MCF 10A (cell line): ENCODE measurements around the gene RGS17. TPM values are rescaled to one million over a fixed set of nuclear protein-coding genes. Genes with fewer than 3 reads are reported as not detected.
"Not testable (repeated sequence)": the region's sequence is repeated elsewhere in the genome, so short reads cannot be mapped to it uniquely, and the experiment has no call there.

Source experiments
- BruUV-seq: library from RNA; stranded (reverse); fragments of 400-500 nt; replicated peaks from 2 replicates; lab custom pipeline; 2021; lab: Mats Ljungman, UMichigan
- CTCF ChIA-PET: fragments of 300-600 bp; sonication (Branson Sonifier 250); formaldehyde crosslinking; extraction: SDS; loops from one replicate; lab custom pipeline; 2021; ENCODE audit warnings: antibody characterized with exemption, inconsistent platforms; lab: Yijun Ruan, JAX
- POLR2A ChIA-PET: fragments of 300-600, 350-650 bp; sonication (Branson Sonifier 250); formaldehyde crosslinking; extraction: SDS; loops from one replicate; lab custom pipeline; 2020; ENCODE audit warnings: antibody characterized with exemption, inconsistent platforms; lab: Yijun Ruan, JAX
- DNase-seq: peaks from one replicate; pipeline ENCODE4 v3.0.0-alpha.2; 2018; ENCODE audit not compliant: unreplicated experiment
- H3K27ac Mint-ChIP-seq: one replicate; pipeline ENCODE4 v1.8.0; 2022; ENCODE audit warnings: mild to moderate bottlenecking, low read depth, mixed read lengths; ENCODE audit not compliant: unreplicated experiment
- H3K27me3 Mint-ChIP-seq: one replicate; pipeline ENCODE4 v1.8.0; 2022; ENCODE audit warnings: mixed read lengths; ENCODE audit not compliant: insufficient read depth, unreplicated experiment
- H3K36me3 Mint-ChIP-seq: one replicate; pipeline ENCODE4 v1.8.0; 2022; ENCODE audit warnings: mild to moderate bottlenecking, moderate library complexity, mixed read lengths; ENCODE audit not compliant: insufficient read depth, unreplicated experiment
- H3K4me1 Mint-ChIP-seq: one replicate; pipeline ENCODE4 v1.8.0; 2022; ENCODE audit warnings: mixed read lengths; ENCODE audit not compliant: insufficient read depth, unreplicated experiment
- H3K4me3 Mint-ChIP-seq: one replicate; pipeline ENCODE4 v1.8.0; 2022; ENCODE audit warnings: mild to moderate bottlenecking, moderate library complexity, mixed read lengths; ENCODE audit not compliant: unreplicated experiment
- H3K9me3 Mint-ChIP-seq: one replicate; pipeline ENCODE4 v1.8.0; 2022; ENCODE audit warnings: mixed read lengths; ENCODE audit not compliant: unreplicated experiment
- CTCF ChIP-seq: fragments of 200-600 bp; IDR thresholded peaks from one replicate; pipeline ENCODE4 v1.8.0; 2022; ENCODE audit warnings: antibody characterized with exemption, mild to moderate bottlenecking; ENCODE audit not compliant: unreplicated experiment
- intact Hi-C: fragments of 100-400 bp; cut with micrococcal nuclease; formaldehyde crosslinking; loops from 2 replicates; pipeline ENCODE4 v1.14.1; 2022
- total RNA-seq: library from RNA; stranded (reverse); gene quantifications from 2 replicates; pipeline ENCODE4 v1.2.3, GENCODE V29; 2022

Gene RGS17
- total RNA-seq, 1 experiment from 2014 or later, result 2.5 TPM

GRCh38 chr6:153117986-153118879 lies 12.8 kb downstream of the RGS17 start:
- TF ChIP-seq CTCF, result no peak
- peak; percentile 83 for DNase-seq
- ChIA-PET POLR2A (interaction anchor here (0.6 to 1.6 kb wide), 5 partner anchors 10 to 1177 kb away, joined by 3 to 4 read pairs (median 3); no protein-coding TSS in a partner anchor), CTCF (interaction anchor here (0.6 to 0.9 kb wide), 2 partner anchors 10 to 28 kb away, joined by 3 to 4 read pairs; no protein-coding TSS in a partner anchor)
- Mint-ChIP-seq H3K36me3 (no peaks in the 10 kb centered on the region), H3K4me1 (peaks cover 24% of the 10 kb centered on the region), H3K9me3 (peaks cover 10% of the 10 kb centered on the region), H3K27ac (peak overlapping the region; percentile 52), H3K27me3 (no peaks in the 10 kb centered on the region), H3K4me3 (no peak overlapping the region)
- intact Hi-C loops, result loop anchor here (2.0 kb wide), 1 partner anchor 21 kb away; no protein-coding TSS in a partner anchor
- BruUV-seq, result no TSS peak

- H3K27me3 Mint-ChIP-seq, DNase-seq, H3K4me3 Mint-ChIP-seq, BruUV-seq, H3K27ac Mint-ChIP-seq, intact Hi-C loops, H3K36me3 Mint-ChIP-seq: not testable (repeated sequence)
- POLR2A ChIA-PET, result interaction anchor here (0.6 kb wide), 1 partner anchor 1067 kb away, joined by 3 read pairs; no protein-coding TSS in a partner anchor
- Mint-ChIP-seq H3K4me1 (peaks cover 16% of the 10 kb centered on the region), H3K9me3 (peaks cover 16% of the 10 kb centered on the region)
- CTCF ChIA-PET, result interaction anchor here (1.2 kb wide), 1 partner anchor 72 kb away, joined by 3 read pairs; no protein-coding TSS in a partner anchor
Measured at GRCh38 chr6:153111082-153111481, 20.0 kb downstream of the RGS17 start.

GRCh38 chr6:153110612-153111011 lies 20.5 kb downstream of the RGS17 start:
- H3K27me3 Mint-ChIP-seq, H3K27ac Mint-ChIP-seq, H3K36me3 Mint-ChIP-seq, DNase-seq, intact Hi-C loops, H3K4me3 Mint-ChIP-seq, BruUV-seq: not testable (repeated sequence)
- Mint-ChIP-seq H3K4me1 (peaks cover 16% of the 10 kb centered on the region), H3K9me3 (peaks cover 16% of the 10 kb centered on the region)
- ChIA-PET POLR2A (interaction anchor here (0.6 to 0.8 kb wide), 2 partner anchors 14 to 1067 kb away, joined by 3 to 5 read pairs; no protein-coding TSS in a partner anchor), CTCF (interaction anchor here (0.8 to 1.2 kb wide), 3 partner anchors 71 to 202 kb away, joined by 3 to 4 read pairs (median 3); no protein-coding TSS in a partner anchor)

GRCh38 chr6:153108315-153108714 lies 22.8 kb downstream of the RGS17 start:
- Mint-ChIP-seq H3K9me3 (peaks cover 7% of the 10 kb centered on the region), H3K27ac (no peak overlapping the region), H3K4me1 (peaks cover 16% of the 10 kb centered on the region), H3K27me3 (no peaks in the 10 kb centered on the region), H3K36me3 (no peaks in the 10 kb centered on the region), H3K4me3 (no peak overlapping the region)
- POLR2A ChIA-PET, result interaction anchor here (0.6 to 1.6 kb wide), 5 partner anchors 9 to 74 kb away, joined by 3 to 4 read pairs (median 3); no protein-coding TSS in a partner anchor
- peak; percentile 57 for DNase-seq
- peak; percentile 30 for TF ChIP-seq CTCF
- CTCF ChIA-PET, result interaction anchor here (0.6 to 3.5 kb wide), 11 partner anchors 9 to 341 kb away, joined by 3 to 36 read pairs (median 3); no protein-coding TSS in a partner anchor
- intact Hi-C loops, result loop anchor here (1.0 kb wide), 2 partner anchors 49 to 76 kb away; no protein-coding TSS in a partner anchor
- BruUV-seq, result no TSS peak
